Nephron (organoid): ENCODE data around the gene SARS1.

Experiments
- H3K27ac Mint-ChIP-seq, 3 experiments: 2 replicates each; pipeline ENCODE4 v1.8.0; 2020; ENCODE audit warnings: mixed read lengths in 3 of 3, mild to moderate bottlenecking in 2 of 3, moderate library complexity in 1 of 3
- H3K27me3 Mint-ChIP-seq: 2 replicates; pipeline ENCODE4 v1.8.0; 2021; ENCODE audit warnings: low read depth, mild to moderate bottlenecking, moderate library complexity, mixed read lengths
- H3K36me3 Mint-ChIP-seq: 2 replicates; pipeline ENCODE4 v1.8.0; 2020; ENCODE audit warnings: low read depth, mixed read lengths
- H3K4me1 Mint-ChIP-seq: 2 replicates; pipeline ENCODE4 v1.8.0; 2020; ENCODE audit warnings: mixed read lengths
- H3K4me3 Mint-ChIP-seq, 3 experiments: 2 replicates each; pipeline ENCODE4 v1.8.0; 2020; ENCODE audit warnings: mild to moderate bottlenecking in 3 of 3, mixed read lengths in 3 of 3, moderate library complexity in 2 of 3
- H3K9me3 Mint-ChIP-seq: 2 replicates; pipeline ENCODE4 v1.8.0; 2020; ENCODE audit warnings: mixed read lengths
- TF ChIP-seq, protein P1 (sequence below), 3 experiments: fragments of 200-600 bp; sonication (generic); IDR thresholded peaks; one replicate each; pipeline ENCODE4 v1.5.0; 2021; ENCODE audit warnings: antibody characterized with exemption in 3 of 3; ENCODE audit not compliant: unreplicated experiment in 3 of 3

SARS1 gene

DNA sequence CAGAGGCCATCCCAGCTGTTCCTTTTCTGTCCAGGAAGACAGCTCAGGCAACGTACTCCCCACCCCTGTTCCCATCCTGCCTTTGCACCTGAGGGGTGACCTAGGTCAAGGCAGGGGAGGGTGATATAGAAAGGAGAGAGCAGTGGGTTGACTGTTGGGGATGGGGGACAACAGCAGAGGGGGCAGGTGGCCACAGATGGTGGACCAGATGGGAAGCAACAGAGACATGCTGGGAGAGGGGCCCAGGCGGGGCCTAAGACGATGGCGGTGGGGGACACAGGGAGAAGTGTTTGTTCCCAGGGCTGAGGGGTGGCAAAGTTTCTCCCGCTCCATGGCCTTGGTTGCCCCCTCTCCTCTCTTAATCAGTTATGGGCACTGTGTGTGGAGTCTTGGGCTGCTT, 42.0 kb downstream of the SARS1 start:
- Mint-ChIP-seq H3K4me1 (peaks cover 43% of the 10 kb centered on the region), H3K4me3 (peak overlapping the region in 1 of 3 experiments; percentile 70), H3K36me3 (peaks cover 13% of the 10 kb centered on the region)

DNA sequence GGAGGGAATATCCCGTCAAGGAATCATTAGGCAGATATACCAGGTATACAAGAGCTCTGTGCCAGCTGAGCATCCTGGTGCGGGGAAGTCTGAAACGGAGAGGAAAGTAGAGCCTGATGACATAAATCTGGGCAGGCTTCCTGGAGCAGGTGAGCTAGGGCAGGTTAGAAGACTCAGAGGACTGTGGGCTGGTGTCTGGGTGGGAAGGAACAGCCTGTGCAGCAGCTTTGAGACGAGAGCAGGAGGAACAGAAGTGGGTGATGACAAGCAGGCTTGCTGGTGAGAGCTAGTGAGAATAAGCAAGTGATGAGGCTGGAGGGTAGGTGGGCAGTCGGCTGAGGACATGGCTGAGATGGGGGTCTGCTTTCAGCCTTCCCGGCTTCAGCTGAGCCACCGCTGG, 42.4 kb downstream of the SARS1 start:
- Mint-ChIP-seq H3K4me1 (peaks cover 43% of the 10 kb centered on the region), H3K27me3 (peaks cover 18% of the 10 kb centered on the region), H3K4me3 (no peak overlapping the region), H3K27ac (peak overlapping the region; percentile 56 to 92 (median 88)), H3K9me3 (no peaks in the 10 kb centered on the region), H3K36me3 (peaks cover 13% of the 10 kb centered on the region)
- TF ChIP-seq, protein P1, sequence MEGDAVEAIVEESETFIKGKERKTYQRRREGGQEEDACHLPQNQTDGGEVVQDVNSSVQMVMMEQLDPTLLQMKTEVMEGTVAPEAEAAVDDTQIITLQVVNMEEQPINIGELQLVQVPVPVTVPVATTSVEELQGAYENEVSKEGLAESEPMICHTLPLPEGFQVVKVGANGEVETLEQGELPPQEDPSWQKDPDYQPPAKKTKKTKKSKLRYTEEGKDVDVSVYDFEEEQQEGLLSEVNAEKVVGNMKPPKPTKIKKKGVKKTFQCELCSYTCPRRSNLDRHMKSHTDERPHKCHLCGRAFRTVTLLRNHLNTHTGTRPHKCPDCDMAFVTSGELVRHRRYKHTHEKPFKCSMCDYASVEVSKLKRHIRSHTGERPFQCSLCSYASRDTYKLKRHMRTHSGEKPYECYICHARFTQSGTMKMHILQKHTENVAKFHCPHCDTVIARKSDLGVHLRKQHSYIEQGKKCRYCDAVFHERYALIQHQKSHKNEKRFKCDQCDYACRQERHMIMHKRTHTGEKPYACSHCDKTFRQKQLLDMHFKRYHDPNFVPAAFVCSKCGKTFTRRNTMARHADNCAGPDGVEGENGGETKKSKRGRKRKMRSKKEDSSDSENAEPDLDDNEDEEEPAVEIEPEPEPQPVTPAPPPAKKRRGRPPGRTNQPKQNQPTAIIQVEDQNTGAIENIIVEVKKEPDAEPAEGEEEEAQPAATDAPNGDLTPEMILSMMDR (IDR thresholded peaks at IDR 0.05; ENCODE audit: unreplicated experiment in 3 of 3) = no peak

More for the DNA sequence above, 42.0 kb downstream of the SARS1 start:
- Mint-ChIP-seq H3K27ac (peak overlapping the region; percentile 88 to 98 (median 92)), H3K27me3 (peaks cover 22% of the 10 kb centered on the region), H3K9me3 (no peaks in the 10 kb centered on the region)
- TF ChIP-seq, protein P1 (IDR thresholded peaks at IDR 0.05; ENCODE audit: unreplicated experiment in 3 of 3) = no peak

GRCh38 chr1:109256971-109257681, 43.4 kb downstream of the SARS1 start:
- Mint-ChIP-seq H3K36me3 (peaks cover 5% of the 10 kb centered on the region), H3K27me3 (peaks cover 8% of the 10 kb centered on the region), H3K27ac (peak overlapping the region; percentile 9 to 93 (median 50)), H3K9me3 (no peaks in the 10 kb centered on the region), H3K4me1 (peaks cover 43% of the 10 kb centered on the region), H3K4me3 (no peak overlapping the region)
- TF ChIP-seq, protein P1 (IDR thresholded peaks at IDR 0.05; ENCODE audit: unreplicated experiment in 3 of 3) = no peak

DNA sequence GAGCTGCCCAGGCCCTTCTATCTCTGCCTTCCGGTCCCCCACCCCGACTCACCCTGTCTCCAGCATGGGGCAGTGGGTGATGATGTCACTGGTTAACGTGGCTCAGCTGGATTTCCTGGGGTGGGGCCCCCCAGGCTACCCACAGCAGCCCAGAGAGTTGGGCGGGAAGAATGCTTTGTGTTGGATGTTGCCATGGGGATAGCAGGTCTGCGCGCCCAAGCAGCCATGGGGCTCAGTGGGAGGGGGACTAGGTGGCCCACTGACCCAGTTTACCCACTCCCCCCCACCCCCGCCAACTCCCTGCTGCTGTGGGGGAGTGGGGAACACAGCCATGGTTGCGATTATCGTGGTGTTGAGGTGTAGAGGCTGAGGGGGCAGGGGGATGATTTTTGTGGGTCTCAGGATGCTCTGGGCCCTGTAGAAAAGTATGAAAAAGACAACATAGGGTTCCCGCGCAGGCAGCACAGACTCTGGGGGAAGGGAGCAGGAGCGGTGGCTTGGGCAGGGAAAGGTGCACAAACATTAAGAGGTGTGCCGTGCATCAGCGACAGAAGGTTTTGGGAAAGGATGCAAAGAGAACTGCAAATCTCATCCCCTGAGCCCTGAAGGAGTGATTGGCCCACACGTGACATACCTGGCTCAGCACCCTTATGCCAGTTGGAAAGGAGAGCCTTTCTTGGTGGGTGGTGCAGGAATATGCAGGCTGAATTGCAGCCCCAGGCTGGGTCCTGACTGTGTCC, 44.1 kb downstream of the SARS1 start:
- TF ChIP-seq, protein P1 (IDR thresholded peaks at IDR 0.05; ENCODE audit: unreplicated experiment in 3 of 3) = no peak
- Mint-ChIP-seq H3K4me3 (no peak overlapping the region), H3K4me1 (peaks cover 37% of the 10 kb centered on the region), H3K9me3 (no peaks in the 10 kb centered on the region), H3K36me3 (no peaks in the 10 kb centered on the region), H3K27me3 (peaks cover 4% of the 10 kb centered on the region), H3K27ac (peak overlapping the region; percentile 9 to 93 (median 50))

DNA sequence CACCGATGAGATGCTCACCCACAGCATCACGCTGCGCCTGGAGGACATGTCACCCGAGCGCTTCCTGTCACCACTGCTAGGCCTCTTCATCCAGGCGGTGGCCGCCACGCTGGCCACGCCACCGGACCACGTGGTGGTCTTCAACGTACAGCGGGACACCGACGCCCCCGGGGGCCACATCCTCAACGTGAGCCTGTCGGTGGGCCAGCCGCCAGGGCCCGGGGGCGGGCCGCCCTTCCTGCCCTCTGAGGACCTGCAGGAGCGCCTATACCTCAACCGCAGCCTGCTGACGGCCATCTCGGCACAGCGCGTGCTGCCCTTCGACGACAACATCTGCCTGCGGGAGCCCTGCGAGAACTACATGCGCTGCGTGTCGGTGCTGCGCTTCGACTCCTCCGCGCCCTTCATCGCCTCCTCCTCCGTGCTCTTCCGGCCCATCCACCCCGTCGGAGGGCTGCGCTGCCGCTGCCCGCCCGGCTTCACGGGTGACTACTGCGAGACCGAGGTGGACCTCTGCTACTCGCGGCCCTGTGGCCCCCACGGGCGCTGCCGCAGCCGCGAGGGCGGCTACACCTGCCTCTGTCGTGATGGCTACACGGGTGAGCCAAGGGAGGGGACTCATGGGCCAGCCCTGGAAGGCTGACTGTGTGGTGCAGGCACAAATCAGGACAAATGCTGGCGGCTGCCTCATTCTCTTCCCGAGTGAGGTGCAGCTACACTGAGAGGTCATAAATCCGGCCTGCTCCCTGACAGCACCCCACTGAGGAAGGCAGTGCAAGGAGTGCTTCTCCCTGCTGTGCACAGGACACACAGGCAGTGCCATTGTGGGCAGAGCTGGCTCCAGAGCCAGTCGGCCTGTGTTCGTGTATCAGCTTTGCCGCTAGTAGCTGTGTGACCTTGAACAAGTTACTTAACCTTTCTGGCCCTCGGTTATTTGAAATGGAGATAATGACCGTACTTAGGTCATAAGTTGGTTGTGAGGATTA, 45.1 kb downstream of the SARS1 start:
- TF ChIP-seq, protein P1 (IDR thresholded peaks at IDR 0.05; ENCODE audit: unreplicated experiment in 3 of 3) = no peak
- H3K27me3 Mint-ChIP-seq = peaks cover 4% of the 10 kb centered on the region
- H3K4me3 Mint-ChIP-seq = no peak overlapping the region
- H3K4me1 Mint-ChIP-seq = peaks cover 28% of the 10 kb centered on the region
- no peak overlapping the region for H3K27ac Mint-ChIP-seq
- H3K9me3 Mint-ChIP-seq = no peaks in the 10 kb centered on the region
- peaks cover 4% of the 10 kb centered on the region for H3K36me3 Mint-ChIP-seq
